CD4-positive, alpha-beta T cell treated with Interleukin-15 for 4 hours (primary cell): ENCODE results near the gene SLC25A21.

ENCODE experiments used
- DNase-seq: peaks from one replicate; pipeline ENCODE4 v3.0.0-alpha.2; 2020; ENCODE audit warnings: low spot score

SLC25A21 gene

GRCh38 chr14:37045340-37046061 is 126.9 kb downstream of the SLC25A21 start:
- DNase-seq = no peak

GRCh38 chr14:37037636-37038387 is 134.6 kb downstream of the SLC25A21 start:
- no peak for DNase-seq

DNA sequence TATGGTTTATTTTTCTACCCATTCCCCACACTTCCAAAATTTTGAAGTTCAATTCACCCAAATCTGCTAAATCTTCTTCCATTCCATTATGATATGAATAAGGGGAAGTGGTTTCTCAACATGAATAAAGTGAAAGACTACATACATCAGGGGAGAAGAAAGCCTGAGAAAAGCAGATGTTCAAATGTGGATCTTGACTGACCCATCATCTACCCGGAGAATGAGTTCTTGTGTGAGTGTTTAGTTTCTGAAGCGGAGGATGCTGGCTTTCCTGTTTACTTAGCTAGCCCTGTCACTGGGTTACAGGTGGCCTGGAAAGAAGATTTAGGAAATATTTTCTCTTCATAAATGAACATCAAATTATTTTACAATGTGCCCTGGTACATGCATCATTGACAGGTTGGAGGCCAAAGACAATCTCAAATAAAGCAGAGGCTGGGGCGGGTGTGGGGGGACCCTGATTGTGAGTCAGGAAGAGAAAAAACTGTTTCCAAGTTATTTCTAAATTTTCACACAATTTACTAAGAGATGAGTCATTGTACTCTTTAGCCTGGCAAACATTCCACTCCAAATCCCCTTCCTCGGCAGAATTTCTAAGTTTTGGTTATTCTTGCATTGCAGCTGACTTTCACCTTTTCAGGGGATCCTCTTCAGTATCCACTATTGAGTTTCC is 135.6 kb downstream of the SLC25A21 start:
- no peak for DNase-seq

DNA sequence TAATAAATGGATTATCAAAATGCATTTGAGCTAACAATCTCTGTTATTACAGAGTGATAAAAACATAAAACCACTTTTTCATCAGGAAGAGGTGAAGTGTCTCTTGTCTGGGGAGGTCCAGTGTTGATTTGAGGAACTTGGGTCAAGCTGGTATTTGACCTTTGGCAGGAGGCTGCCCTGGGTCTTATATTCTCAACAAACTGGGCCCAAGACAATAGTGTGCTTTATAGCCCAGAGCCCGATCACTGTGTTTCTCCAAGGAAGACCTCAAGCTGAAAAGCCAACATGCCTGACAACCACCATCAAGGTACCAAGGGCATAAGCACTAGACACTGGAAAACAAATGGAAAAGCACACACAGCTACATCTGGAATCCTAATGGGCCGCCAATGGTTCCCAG is 137.0 kb downstream of the SLC25A21 start:
- DNase-seq = no peak

GRCh38 chr14:37034410-37035285 is 137.8 kb downstream of the SLC25A21 start:
- DNase-seq = no peak

DNA sequence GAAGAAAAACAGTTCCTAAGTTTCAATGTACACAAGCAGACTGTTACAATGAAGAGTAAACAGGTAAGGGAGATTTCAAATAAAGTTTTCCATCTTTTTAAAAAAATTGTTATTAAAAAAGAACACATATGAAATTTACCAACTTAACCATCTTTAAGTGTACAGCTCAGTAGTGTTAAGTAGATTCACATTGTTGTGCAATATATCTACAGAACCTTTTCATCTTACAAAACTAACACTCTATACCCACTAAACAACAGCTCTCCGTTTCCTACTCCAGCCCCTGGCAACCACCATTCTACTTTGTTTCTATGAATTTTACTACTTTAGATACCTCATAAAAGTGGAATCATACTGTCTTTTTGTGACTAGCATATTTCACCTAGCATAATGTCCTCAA is 139.5 kb downstream of the SLC25A21 start:
- DNase-seq = no peak

DNA sequence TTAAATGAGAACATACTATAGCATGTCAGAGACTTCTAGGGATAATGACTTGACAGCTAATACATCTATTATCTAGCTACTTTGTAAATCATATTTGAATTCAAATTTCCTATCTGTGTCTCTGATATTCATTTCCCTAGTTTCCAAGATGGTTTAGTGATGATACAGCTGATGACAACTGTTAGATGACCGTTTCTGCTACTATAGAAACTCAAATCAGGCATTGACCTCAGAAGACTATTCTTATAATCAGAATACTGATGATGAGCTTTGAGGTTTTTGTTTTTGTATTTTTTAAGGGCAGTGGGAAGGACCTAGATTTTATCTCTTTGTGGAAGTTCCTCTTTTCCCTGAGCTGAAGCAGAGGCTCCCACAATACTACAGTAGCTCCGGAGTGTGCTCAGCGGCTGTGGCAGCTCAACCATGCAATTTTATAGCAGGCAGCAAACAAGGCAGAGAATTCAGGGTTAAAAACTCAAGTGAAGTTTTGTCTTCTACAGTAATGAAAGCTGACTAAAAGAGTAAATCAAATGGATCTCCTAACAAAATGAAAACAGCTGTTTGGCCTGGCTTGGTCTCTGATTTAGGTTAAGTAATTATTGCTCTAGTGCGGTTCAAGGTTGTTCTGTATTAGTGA is 145.1 kb downstream of the SLC25A21 start:
- DNase-seq = no peak

GRCh38 chr14:37023875-37024565 is 148.4 kb downstream of the SLC25A21 start:
- no peak for DNase-seq

DNA sequence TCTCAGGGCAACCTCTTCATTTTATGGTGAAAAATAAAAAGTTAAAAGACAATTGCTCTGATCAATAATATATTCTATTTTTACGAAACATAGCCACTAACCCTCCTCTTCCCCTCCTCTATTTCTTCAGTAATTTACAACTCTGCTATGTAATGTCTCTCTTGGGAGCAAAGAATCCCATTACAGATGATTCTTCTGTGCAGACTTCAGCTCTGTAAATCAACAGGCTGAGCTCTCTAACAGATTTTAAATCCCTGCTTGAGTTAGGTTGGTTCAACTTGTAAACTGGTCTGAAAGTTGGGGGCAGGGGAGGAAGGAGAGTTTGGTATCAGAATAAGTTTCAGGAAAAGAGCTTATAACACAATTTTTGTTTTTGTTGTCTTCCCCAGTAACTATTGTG is 151.0 kb downstream of the SLC25A21 start:
- no peak for DNase-seq

- DNase-seq = no peak
These were observed 152.9 kb downstream of the SLC25A21 start for GRCh38 chr14:37019488-37019887.

- no peak for DNase-seq
These were observed 153.7 kb downstream of the SLC25A21 start for GRCh38 chr14:37018571-37019240.

- no peak for DNase-seq
These were observed 159.3 kb downstream of the SLC25A21 start for GRCh38 chr14:37013078-37013477.

DNA sequence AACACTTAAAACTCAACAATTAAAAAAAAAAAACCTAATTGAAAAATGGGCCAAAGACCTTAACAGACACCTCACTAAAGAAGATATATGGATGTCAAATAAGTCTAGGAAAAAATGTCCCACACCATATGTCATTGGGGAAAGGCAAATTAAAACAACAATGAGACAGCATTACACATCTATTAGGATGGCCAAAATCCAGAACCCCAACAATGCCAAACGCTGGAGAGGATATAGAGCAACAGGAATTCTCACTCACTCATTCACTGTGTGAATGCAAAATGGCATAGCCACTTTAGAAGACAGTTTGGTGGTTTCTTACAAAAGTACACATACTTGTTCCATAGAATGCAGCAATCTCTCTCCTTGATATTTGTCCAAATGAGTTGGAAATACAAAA is 173.7 kb downstream of the SLC25A21 start:
- no peak for DNase-seq

DNA sequence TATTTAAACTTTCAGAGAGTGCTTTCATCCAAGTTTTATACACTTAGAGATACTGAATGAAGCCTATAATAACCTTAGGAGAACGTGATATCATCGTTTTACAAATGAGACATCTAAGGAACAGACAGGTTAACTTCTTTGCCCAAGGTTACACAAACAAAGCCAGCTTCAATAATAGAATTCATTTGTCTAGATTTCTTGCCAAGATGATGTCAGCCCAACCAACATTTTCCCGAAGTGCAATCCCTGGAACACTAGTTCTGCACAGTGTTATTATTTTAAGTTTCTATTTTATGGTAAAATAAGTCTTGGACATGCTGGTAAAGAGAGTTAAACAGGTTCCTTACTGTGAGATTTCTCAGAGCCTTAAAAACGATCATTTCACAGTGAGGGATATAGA is 174.6 kb downstream of the SLC25A21 start:
- DNase-seq = no peak

- no peak for DNase-seq
These were observed 175.4 kb downstream of the SLC25A21 start for GRCh38 chr14:36996857-36997590.

- no peak for DNase-seq
These were observed 176.1 kb downstream of the SLC25A21 start for GRCh38 chr14:36996133-36996856.

DNA sequence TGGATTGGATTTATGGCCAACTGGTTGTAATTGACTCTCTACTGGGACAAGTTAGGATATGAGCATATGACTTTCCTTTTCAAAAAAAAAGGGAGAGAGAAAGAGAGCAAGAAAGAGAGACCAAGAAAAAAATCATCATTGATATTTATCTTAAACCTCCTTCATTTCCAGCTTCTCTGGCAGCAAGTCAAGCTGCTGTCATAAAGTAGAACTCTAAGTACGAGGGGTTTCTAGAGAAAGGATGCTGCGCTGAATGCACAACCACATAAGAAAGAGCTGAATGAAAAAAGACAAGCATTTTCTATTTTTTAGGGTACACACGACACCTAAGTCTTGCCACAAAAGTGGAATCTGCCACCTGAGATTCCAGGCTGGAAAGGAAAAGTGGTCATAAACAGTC is 182.6 kb downstream of the SLC25A21 start:
- DNase-seq = no peak

DNA sequence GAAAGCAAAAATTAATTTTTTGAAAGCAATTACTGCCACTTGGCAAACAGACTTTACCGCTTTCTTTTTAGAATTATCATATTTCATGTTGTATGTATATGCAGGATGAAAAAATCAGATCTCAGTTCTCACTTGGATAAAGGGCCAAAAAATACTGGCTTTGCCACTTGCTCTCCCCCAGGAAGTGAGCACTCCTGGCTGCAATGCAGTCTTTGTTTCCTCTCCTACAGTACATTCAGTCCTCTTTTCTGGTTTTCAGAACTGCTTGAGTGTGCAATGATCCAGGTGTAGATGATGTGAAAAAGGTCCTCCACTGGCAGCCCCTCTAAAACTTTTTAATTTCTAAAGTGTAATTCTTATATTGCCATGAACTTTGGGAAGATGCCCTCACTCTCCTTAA is 183.4 kb downstream of the SLC25A21 start:
- DNase-seq = no peak

DNA sequence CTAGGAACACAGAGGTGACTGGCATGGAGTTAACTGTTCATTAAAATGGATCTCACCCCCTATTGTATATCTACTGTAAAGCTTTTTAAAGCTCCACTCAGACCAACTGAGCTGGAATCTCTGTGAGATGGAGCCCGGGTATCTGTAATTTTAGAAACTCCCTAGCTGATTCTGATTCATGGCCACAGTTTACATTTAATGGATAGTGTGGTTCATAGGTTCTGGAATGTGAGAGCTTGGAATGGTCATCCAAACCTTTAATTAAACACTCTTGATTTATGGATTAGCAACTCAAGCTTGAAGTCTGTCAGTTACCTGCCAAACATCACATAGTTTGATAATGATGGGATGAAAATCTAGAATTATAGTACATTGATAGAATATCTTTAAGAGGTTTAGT is 183.8 kb downstream of the SLC25A21 start:
- no peak for DNase-seq
